Inferior parietal cortex (tissue), 1 donor: ENCODE measurements around the gene GPC5.
"Not testable (repeated sequence)": the region's sequence is repeated elsewhere in the genome, so short reads cannot be mapped to it uniquely, and the experiment has no call there.

Experiments used
- DNase-seq: peaks from one replicate; pipeline ENCODE4 v3.0.0-alpha.2; 2016; ENCODE audit errors: extremely low spot score

GPC5 gene

DNA sequence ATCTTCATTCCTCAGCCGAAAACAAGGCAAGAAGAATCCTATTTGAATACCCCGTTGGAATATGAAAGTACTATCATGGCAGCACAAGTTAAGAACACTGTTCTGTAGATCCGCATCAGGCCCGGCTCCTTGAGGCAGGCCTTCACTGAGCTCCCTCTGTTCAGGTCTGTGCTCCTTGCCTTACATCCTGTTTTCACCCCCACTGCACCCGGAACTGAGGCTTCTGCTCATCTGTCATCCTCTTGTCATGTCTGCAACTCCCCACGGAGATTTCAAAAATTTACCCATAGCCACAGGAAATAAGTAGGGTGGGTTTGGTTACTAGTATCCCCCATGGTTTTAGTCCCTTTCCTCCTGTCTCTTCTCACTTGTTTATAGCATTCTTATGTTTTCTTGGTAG lies 861.9 kb downstream of the GPC5 start:
- no peak for DNase-seq

DNA sequence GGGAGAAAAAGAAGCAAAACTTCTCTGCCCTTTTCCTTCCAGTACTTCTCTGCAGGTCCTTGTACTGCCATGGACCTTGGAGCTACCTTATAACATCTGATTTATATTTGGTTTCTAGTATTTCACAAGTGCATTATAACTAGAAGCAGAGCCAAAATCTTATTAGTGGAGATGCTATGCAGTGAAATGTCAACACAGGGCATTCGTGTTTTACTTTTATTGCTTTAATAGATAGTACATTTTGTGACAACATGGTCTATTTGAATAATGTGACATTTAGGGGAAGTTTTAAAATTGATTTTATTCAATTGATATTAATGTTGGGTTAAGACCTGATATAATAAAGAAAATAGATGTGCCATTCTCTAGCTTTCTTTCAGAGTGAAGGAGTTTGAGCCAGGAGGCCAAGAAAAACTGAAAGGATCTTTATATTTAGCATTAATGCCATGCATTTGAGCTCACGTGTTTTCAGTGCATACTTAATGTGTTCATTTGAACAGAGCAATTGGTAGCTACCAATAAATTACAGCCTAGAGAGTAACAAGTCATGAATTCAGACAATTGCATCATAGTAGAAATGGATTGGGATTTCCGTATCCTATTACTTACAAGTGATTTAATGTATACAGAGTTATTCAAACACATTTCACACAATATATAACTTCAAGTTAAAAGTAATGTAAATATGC lies 863.8 kb downstream of the GPC5 start:
- no peak for DNase-seq

DNA sequence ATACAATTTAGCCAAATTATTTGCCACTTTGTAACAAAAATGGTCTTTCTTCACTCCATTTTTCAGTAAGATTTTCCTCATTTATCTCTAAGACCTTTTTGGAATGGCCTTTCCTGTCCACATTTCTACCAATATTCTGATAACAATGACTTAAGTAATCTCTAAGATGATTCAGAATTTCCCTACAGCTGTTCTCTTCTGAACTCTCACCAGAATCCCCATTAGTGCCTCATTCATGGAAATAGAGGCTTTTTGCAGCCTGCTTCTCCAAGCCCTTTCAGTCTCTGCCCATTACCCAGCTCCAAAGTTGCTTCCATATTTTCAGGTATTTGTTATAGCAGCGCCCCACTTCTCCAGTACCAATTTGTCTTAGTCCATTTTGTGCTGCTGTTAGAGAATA lies 867.0 kb downstream of the GPC5 start:
- no peak for DNase-seq

DNA sequence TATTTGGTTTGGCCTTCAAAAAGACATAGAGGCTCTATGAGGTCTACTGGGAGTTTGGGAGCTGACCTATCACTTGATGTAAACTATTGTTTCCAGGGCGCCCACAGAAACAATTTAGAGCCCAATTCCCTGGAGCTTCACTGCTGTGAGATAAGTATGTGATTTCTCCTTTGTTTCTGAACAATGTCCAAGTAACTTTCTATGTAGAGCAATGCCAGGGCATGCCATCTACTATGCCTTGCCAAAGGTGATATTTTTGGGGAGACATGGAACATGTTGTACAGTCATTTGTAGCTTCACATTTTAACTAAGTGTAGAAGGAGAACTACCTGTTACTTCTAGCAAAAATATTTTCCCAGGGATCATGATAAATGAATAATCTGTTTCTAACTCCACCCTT lies 872.6 kb downstream of the GPC5 start:
- no peak for DNase-seq

DNA sequence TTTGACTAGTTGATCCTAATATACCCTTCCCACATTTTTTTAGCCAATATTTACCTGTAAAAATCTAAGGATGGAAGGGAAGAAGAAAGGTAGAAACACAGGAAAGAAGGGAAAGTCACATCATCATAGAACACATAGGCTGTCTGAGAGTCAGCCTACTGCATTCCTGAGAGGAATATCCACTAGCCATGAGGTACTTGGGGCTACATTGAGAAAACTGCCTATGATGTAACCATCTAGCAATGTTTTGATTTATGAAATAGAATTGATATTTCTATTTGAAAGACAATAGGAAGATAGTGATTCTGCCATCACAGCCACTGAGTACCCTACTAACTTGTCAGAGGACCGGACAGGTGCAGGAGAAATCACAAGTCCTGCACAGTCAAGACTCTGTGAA lies 873.8 kb downstream of the GPC5 start:
- DNase-seq, result no peak

GRCh38 chr13:92280986-92281385 lies 882.6 kb downstream of the GPC5 start:
- not testable (repeated sequence) for DNase-seq

GRCh38 chr13:92290718-92291307 lies 892.4 kb downstream of the GPC5 start:
- not testable (repeated sequence) for DNase-seq

- DNase-seq, result not testable (repeated sequence)
Observed at GRCh38 chr13:92294533-92294932, 896.1 kb downstream of the GPC5 start.

DNA sequence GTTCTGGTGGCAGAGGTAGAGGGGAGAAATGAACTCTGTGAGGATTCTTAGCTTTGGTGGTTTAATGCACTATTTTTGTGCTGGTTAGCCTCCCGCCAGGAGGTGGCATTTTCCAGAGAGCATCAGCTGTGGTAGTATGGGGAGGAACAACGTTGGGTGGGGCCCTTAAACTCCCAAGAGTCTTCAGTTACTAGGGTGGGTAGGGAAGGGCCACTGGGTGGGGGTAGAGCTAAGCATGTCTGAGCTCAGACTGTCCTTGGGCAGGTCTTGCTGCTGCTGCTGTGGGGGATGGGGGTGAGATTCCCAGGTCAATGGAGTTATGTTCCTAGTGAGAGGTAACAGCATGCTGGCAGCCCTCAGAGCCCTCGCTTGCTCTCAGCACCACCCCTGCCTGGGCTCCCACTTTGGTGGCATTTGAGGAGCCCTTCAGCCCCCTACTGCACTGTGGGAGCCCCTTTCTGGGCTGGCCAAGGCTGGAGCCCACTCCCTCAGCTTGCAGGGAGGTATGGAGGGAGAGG lies 897.8 kb downstream of the GPC5 start:
- not testable (repeated sequence) for DNase-seq

DNA sequence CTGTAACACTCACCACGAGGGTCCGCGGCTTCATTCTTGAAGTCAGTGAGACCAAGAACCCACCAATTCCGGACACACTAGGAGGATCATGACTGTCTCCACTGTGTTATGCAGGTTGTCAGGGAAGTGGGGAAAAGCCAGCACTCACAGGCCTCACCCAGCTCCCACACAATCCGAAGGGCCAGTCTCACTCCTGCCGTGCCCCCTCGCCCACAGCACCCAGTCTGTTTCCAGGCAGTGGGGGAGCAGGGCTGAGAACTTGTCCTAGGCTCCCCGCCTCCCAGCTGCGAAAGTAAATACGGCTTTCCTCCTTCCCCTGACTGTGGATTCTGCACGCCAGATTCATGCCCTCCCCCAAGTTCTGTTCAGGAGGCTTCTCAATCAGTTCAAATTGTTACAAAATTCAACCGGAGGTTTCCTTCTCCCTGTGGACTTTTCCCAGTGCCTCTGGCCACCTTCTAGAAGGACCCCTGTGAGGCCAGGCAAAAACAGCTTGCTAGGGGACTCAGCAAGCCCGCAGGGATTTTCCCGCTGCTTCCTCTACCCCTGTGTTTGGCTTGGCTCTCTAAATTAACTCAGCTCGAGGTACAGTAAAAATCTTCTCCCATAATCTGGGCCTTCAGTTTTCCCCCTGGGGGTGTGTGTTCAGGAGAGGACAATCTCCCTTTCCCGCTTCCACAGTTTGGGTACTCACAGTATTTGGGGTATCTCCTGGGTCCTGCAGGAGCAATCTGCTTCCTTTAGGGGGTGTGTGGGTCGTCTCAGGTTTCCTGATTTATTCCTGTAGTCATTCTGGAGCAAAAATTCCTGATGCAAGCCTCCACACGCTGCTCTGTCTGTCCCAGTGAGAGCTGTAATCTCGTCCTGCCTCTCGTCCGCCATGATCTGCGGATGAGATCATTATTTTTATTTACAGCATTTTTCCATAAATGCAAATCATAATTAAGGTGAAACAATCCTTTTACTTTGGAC lies 899.8 kb downstream of the GPC5 start:
- DNase-seq, result no peak

GRCh38 chr13:92300651-92301050 lies 902.2 kb downstream of the GPC5 start:
- DNase-seq, result no peak

DNA sequence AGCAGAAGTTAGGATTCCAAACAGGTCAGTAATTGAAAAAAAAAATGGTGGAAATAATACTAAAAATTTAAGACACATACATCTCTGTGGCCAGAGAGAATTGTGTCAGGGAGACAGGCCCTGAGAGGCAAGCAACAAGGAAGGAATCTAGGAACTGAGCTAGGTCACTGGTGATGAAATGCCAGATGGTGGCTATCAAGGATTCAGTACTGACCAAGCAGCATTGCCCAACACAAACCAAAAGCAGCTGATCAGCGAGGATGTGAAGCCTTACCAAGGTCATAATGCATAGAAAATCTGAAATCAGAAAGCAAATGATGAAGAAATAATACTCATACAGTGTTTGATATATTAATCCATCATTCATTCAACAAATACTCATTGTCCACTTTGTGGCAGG lies 905.0 kb downstream of the GPC5 start:
- no peak for DNase-seq

DNA sequence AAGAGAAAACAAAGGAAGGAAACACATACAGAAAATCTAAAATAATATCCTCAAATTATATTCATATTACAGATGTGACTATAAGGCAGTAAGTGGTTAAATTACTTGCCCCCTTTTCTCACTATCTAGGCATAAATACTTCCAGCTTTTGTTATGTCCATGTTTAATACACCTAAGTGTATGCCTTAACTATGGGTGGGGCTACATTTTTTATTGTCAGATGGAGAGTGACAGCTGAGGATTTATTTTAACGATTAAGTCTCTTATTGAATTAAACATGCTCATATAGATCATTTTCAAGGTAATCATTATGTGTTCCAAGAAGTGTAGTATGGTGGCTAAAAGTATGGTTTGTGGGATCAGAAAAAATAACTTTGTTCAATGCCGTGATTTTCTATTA lies 909.3 kb downstream of the GPC5 start:
- no peak for DNase-seq

DNA sequence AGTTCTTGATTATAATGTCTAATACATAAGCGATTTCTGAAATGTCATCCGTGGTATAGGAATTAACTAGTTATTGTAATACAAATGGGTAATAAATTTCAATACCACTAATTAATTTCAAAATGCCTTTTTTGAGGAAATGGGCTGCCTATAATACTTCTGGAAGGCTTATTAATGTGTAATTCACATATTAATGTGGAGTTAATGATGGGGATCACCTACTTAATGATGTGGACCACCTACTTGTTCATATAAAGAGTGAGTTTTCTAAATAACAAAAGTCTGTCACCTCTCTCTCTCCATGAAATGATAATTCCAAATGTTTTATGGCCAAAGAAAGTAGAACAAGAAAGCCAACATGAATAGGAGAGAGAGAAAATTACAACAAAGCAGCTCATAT lies 914.4 kb downstream of the GPC5 start:
- DNase-seq, result no peak

- DNase-seq, result no peak
Observed at GRCh38 chr13:92313382-92313781, 915.0 kb downstream of the GPC5 start.

DNA sequence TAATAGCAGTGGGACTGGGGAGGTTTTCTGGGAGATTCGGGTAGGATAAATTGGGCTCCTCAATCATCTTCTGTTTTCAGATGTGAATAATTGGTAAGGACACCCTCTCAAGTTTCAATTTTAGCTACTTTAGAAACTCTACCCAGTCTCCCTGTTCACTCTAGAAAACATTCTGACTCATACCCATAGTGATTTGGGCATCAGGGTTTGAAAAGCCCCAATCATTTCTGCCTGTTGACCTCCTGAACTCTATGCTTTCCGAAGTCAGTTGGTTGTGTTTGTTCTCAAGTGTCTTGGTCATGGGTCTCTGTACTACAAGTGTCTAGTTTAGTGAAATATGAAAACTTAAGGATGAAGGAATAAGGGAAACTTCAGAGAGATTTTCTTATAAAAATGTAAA lies 916.8 kb downstream of the GPC5 start:
- no peak for DNase-seq

GRCh38 chr13:92316030-92316429 lies 917.6 kb downstream of the GPC5 start:
- DNase-seq, result no peak

DNA sequence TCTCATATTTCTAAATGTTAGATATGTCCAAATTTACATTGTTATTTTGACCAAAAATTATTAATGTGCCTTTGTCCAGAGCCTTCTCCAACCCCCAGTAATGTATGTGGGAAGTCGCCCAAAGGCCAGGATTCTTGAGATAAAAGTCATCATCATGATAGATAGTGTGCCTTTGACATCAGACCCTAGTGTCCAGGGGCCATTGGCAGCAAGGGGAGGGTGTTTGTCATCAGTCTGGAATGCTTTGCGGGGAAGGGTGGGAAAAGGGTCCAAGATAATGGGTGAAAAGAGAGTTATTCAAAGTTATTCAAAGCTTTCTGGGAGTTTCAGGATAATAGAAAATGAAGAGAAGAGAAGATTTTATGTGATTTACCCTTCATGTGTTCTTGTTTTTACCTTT lies 918.6 kb downstream of the GPC5 start:
- DNase-seq, result no peak

- no peak for DNase-seq
Observed at GRCh38 chr13:92320323-92320722, 921.9 kb downstream of the GPC5 start.

DNA sequence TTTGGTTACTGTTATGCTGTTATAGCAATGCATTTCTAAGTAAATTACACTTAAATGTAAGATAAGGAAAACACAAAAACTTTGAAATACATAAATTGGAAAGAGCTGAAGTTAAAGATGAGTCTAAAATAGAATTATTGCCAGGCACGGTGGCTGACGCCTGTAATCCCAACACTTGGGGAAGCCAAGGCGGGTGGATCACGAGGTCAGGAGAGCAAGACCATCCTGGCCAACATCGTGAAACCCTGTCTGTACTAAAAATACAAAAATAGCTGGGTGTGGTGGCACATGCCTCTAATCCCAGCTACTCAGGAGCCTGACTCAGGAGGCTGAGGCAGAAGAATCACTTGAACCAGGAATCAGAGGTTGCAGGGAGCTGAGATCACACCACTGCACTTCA lies 922.8 kb downstream of the GPC5 start:
- DNase-seq, result no peak

DNA sequence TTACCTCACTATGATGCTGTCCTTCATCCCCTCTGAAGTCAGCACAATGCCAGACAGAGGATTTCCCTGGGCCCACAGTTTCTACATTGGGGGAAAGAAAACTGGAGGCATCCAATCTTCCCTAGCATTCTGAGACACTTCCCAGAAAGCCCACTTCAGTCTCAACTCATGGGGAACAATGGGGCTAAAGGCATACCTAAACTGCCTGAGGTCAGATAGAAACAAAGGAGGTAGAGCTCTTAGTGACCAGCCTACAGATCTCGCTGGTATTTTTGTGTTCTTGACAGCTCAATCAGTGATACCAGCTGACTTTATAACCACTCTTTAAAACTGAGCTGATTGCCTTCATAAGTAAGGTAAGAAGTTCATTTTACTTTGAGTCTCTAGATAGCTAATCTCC lies 947.2 kb downstream of the GPC5 start:
- DNase-seq, result no peak

- DNase-seq, result no peak
Observed at GRCh38 chr13:92346046-92346445, 947.6 kb downstream of the GPC5 start.
